PC-3 (cell line): ENCODE results near the gene PABPC1L2A.

Experiments
- CTCF ChIP-seq: fragments of 300-600 bp; sonication (generic); conservative IDR thresholded peaks from 2 replicates; pipeline ENCODE4 v1.5.1; 2017; ENCODE audit warnings: antibody characterized with exemption, low read depth, mild to moderate bottlenecking, low read length
- EZH2 ChIP-seq: fragments of 300-600 bp; sonication (generic); IDR thresholded peaks from one replicate; pipeline ENCODE4 v1.6.1; 2017; ENCODE audit warnings: antibody characterized with exemption, mild to moderate bottlenecking, low read length; ENCODE audit not compliant: unreplicated experiment
- EZH2phosphoT487 ChIP-seq: fragments of 300-600 bp; sonication (generic); IDR thresholded peaks from 2 replicates; pipeline ENCODE4 v1.6.1; 2018; ENCODE audit warnings: mild to moderate bottlenecking, antibody characterized with exemption, low read length, borderline replicate concordance

GRCh38 chrX:73076838-73077237 lies 2.5 kb downstream of the PABPC1L2A start:
- TF ChIP-seq CTCF, result no peak
- TF ChIP-seq EZH2, result no peak
- no peak for TF ChIP-seq EZH2phosphoT487
